Measurements from ENCODE around the gene TNS4.

TNS4 gene

GRCh38 chr17:40515011-40515410 is 13.6 kb upstream of the TNS4 start:
- no peak for DNase-seq

- DNase-seq: no peak
Observed at GRCh38 chr17:40514013-40514875, 12.8 kb upstream of the TNS4 start.

GRCh38 chr17:40511667-40512220 is 10.3 kb upstream of the TNS4 start:
- no peak for DNase-seq

GRCh38 chr17:40511136-40511535 is 9.7 kb upstream of the TNS4 start:
- no peak for DNase-seq

GRCh38 chr17:40510328-40510648 is 8.9 kb upstream of the TNS4 start:
- no peak for DNase-seq

GRCh38 chr17:40509626-40510327 is 8.4 kb upstream of the TNS4 start:
- DNase-seq: no peak

GRCh38 chr17:40506786-40507185 is 5.4 kb upstream of the TNS4 start:
- no peak for DNase-seq

- no peak for DNase-seq
Observed at GRCh38 chr17:40503154-40503553, 1.7 kb upstream of the TNS4 start.

- DNase-seq: no peak
Observed at GRCh38 chr17:40502716-40503115, 1.3 kb upstream of the TNS4 start.

GRCh38 chr17:40500709-40501108 is 714 bp downstream of the TNS4 start:
- no peak for DNase-seq

- DNase-seq: no peak
Observed at GRCh38 chr17:40500190-40500589, 1.2 kb downstream of the TNS4 start.

GRCh38 chr17:40499551-40500189 is 1.8 kb downstream of the TNS4 start:
- no peak for DNase-seq

- no peak for DNase-seq
Observed at GRCh38 chr17:40498281-40499084, 2.9 kb downstream of the TNS4 start.

GRCh38 chr17:40497695-40498094 is 3.7 kb downstream of the TNS4 start:
- no peak for DNase-seq

- DNase-seq: no peak
Observed at GRCh38 chr17:40496634-40497420, 4.6 kb downstream of the TNS4 start.

- DNase-seq: no peak
Observed at GRCh38 chr17:40496170-40496569, 5.3 kb downstream of the TNS4 start.

GRCh38 chr17:40495140-40495539 is 6.3 kb downstream of the TNS4 start:
- no peak for DNase-seq

GRCh38 chr17:40493697-40494096 is 7.7 kb downstream of the TNS4 start:
- DNase-seq: no peak

- DNase-seq: no peak
Observed at GRCh38 chr17:40491486-40491885, 9.9 kb downstream of the TNS4 start.

- DNase-seq: no peak
Observed at GRCh38 chr17:40490982-40491381, 10.4 kb downstream of the TNS4 start.

- no peak for DNase-seq
Observed at GRCh38 chr17:40490289-40490853, 11.1 kb downstream of the TNS4 start.

Data from NCI-H187 treated with DMSO at 0.1 percent for 48 hours (cell line).